AG04449 (cell line): Measurements from ENCODE around the gene C7orf25.

Experiments
- CTCF ChIA-PET: fragments of 350-600 bp; formaldehyde crosslinking; extraction: SDS; loops from one replicate; lab custom pipeline; 2021; ENCODE audit warnings: antibody characterized with exemption; lab: Yijun Ruan, JAX
- POLR2A ChIA-PET: fragments of 400-600, 350-600 bp; formaldehyde crosslinking; extraction: SDS; loops from one replicate; lab custom pipeline; 2020; ENCODE audit warnings: antibody characterized with exemption, inconsistent platforms; lab: Yijun Ruan, JAX
- DNase-seq: peaks from one replicate; pipeline ENCODE4 v3.0.0-alpha.2; 2010; ENCODE audit warnings: low read depth, low spot score
- H3K4me3 ChIP-seq: 2 replicates; pipeline ENCODE4 v1.5.1; 2011; ENCODE audit warnings: low read depth, mild to moderate bottlenecking, control low read depth, low read length
- CTCF ChIP-seq: IDR thresholded peaks from one replicate; pipeline ENCODE4 v1.5.1; 2011; ENCODE audit warnings: mild to moderate bottlenecking, moderate library complexity, low read length, control low read depth, inconsistent platforms; ENCODE audit not compliant: insufficient read depth; ENCODE audit errors: missing control alignments

C7orf25 gene

GRCh38 chr7:42931834-42932651 lies 20.2 kb upstream of the C7orf25 start, which contains the start of the genes MRPL32 and PSMA2:
MRPL32 (plus strand) TSS chr7:42932376; CDS start chr7:42932387, 11 bp downstream.
PSMA2 (minus strand) TSS chr7:42932174; CDS start chr7:42932158, 16 bp downstream.
- TF ChIP-seq CTCF, result no peak
- ChIA-PET CTCF (interaction anchor here (0.6 to 6.3 kb wide), 17 partner anchors 9 to 991 kb away, joined by 3 to 51 read pairs (median 4); no protein-coding TSS in a partner anchor), POLR2A (interaction anchor here (0.6 to 1.7 kb wide), 9 partner anchors 9 to 1060 kb away, joined by 3 to 10 read pairs (median 3); partner anchors contain the start of genes C7orf25 and MRPS24)
- H3K4me3 ChIP-seq, result peak within 1 kb of the TSS; percentile 87
- DNase-seq, result peak; percentile 85

GRCh38 chr7:42931447-42931833 lies 19.6 kb upstream of the C7orf25 start:
- no peak for DNase-seq
- TF ChIP-seq CTCF, result no peak
- CTCF ChIA-PET, result interaction anchor here (1.1 to 6.3 kb wide), 6 partner anchors 10 to 332 kb away, joined by 3 to 51 read pairs (median 10); no protein-coding TSS in a partner anchor
- H3K4me3 ChIP-seq, result peak overlapping the region; percentile 87
- POLR2A ChIA-PET, result interaction anchor here (0.6 to 1.7 kb wide), 6 partner anchors 19 to 1059 kb away, joined by 3 to 10 read pairs (median 4); partner anchors contain the start of gene C7orf25

- POLR2A ChIA-PET, result interaction anchor here (1.7 kb wide), 1 partner anchor 42 kb away, joined by 10 read pairs; no protein-coding TSS in a partner anchor
- no peak for TF ChIP-seq CTCF
- CTCF ChIA-PET, result interaction anchor here (1.1 to 6.3 kb wide), 3 partner anchors 11 to 333 kb away, joined by 3 to 51 read pairs (median 31); no protein-coding TSS in a partner anchor
These were observed 19.0 kb upstream of the C7orf25 start for GRCh38 chr7:42930889-42931288.

GRCh38 chr7:42929449-42929848 lies 17.6 kb upstream of the C7orf25 start:
- CTCF ChIA-PET, result interaction anchor here (0.8 to 6.3 kb wide), 5 partner anchors 12 to 989 kb away, joined by 3 to 51 read pairs (median 5); no protein-coding TSS in a partner anchor
- no peak overlapping the region for H3K4me3 ChIP-seq
- DNase-seq, result no peak
- TF ChIP-seq CTCF, result no peak
- POLR2A ChIA-PET, result no interaction called here

More at GRCh38 chr7:42930889-42931288, 19.0 kb upstream of the C7orf25 start:
- no peak for DNase-seq
- H3K4me3 ChIP-seq, result peak overlapping the region; percentile 87

GRCh38 chr7:42928754-42929153 lies 16.9 kb upstream of the C7orf25 start:
- no peak for TF ChIP-seq CTCF
- no peak overlapping the region for H3K4me3 ChIP-seq
- no peak for DNase-seq
- CTCF ChIA-PET, result interaction anchor here (0.8 to 6.3 kb wide), 4 partner anchors 13 to 988 kb away, joined by 3 to 51 read pairs (median 4); no protein-coding TSS in a partner anchor
- POLR2A ChIA-PET, result interaction anchor here (0.7 kb wide), 1 partner anchor 16 kb away, joined by 6 read pairs; no protein-coding TSS in a partner anchor
